Neural progenitor cell (in vitro differentiated cells): Measurements from ENCODE around the gene MPO. TPM values are rescaled to one million over a fixed set of nuclear protein-coding genes. Genes with fewer than 3 reads are reported as not detected.

ENCODE experiments used
- DNase-seq: peaks from one replicate; pipeline ENCODE4 v3.0.0-alpha.2; 2016; ENCODE audit warnings: low spot score
- H2AFZ ChIP-seq: fragments of 200-600 bp; sonication (generic); replicated peaks from 2 replicates; pipeline ENCODE4 v1.6.1; 2016; ENCODE audit warnings: antibody characterized with exemption
- H3F3A ChIP-seq: fragments of 200-600 bp; sonication (generic); 2 replicates; pipeline ENCODE4 v1.6.1; 2016; ENCODE audit warnings: antibody characterized with exemption, low read depth
- H3K27ac ChIP-seq: fragments of 200-600 bp; sonication (generic); 2 replicates; pipeline ENCODE4 v1.5.1; 2016; ENCODE audit warnings: mild to moderate bottlenecking
- H3K27me3 ChIP-seq: fragments of 200-600 bp; sonication (generic); 2 replicates; pipeline ENCODE4 v1.6.1; 2016; ENCODE audit warnings: mild to moderate bottlenecking, moderate library complexity
- H3K36me3 ChIP-seq: fragments of 200-600 bp; sonication (generic); 2 replicates; pipeline ENCODE4 v1.5.1; 2016
- H3K4me1 ChIP-seq: fragments of 200-600 bp; sonication (generic); 2 replicates; pipeline ENCODE4 v1.6.1; 2016; ENCODE audit warnings: mixed run types
- H3K4me2 ChIP-seq: fragments of 200-600 bp; sonication (generic); 2 replicates; pipeline ENCODE4 v1.6.1; 2016
- H3K4me3 ChIP-seq: fragments of 200-600 bp; sonication (generic); 2 replicates; pipeline ENCODE4 v1.5.1; 2016
- H3K79me2 ChIP-seq: fragments of 200-600 bp; sonication (generic); 2 replicates; pipeline ENCODE4 v1.6.1; 2016; ENCODE audit warnings: low read depth
- H3K9ac ChIP-seq: fragments of 200-600 bp; sonication (generic); 2 replicates; pipeline ENCODE4 v1.6.1; 2016
- H3K9me3 ChIP-seq: fragments of 200-600 bp; sonication (generic); 2 replicates; pipeline ENCODE4 v1.5.1; 2016; ENCODE audit warnings: low read depth
- H4K20me1 ChIP-seq: fragments of 200-600 bp; sonication (generic); 2 replicates; pipeline ENCODE4 v1.6.1; 2016; ENCODE audit warnings: low read depth
- H3K27ac Mint-ChIP-seq: 3 replicates; pipeline ENCODE4 v1.8.0; 2021; ENCODE audit warnings: mixed read lengths
- H3K27me3 Mint-ChIP-seq: 2 replicates; pipeline ENCODE4 v1.8.0; 2022; ENCODE audit warnings: low read depth, mild to moderate bottlenecking, inconsistent platforms, moderate library complexity, mixed read lengths; ENCODE audit not compliant: insufficient read depth
- H3K36me3 Mint-ChIP-seq: 3 replicates; pipeline ENCODE4 v1.8.0; 2021; ENCODE audit warnings: mixed read lengths
- H3K4me1 Mint-ChIP-seq: 3 replicates; pipeline ENCODE4 v1.8.0; 2021; ENCODE audit warnings: mixed read lengths
- H3K4me3 Mint-ChIP-seq: 3 replicates; pipeline ENCODE4 v1.8.0; 2021; ENCODE audit warnings: mild to moderate bottlenecking, moderate library complexity, mixed read lengths
- H3K9me3 Mint-ChIP-seq: 3 replicates; pipeline ENCODE4 v1.8.0; 2020; ENCODE audit warnings: mixed read lengths
- CTCF ChIP-seq: fragments of 200-600 bp; sonication (generic); IDR thresholded peaks from 2 replicates; pipeline ENCODE4 v1.5.1; 2017; ENCODE audit warnings: antibody characterized with exemption, mild to moderate bottlenecking
- EZH2 ChIP-seq: fragments of 200-600 bp; sonication (generic); IDR thresholded peaks from 2 replicates; pipeline ENCODE4 v1.6.1; 2017; ENCODE audit warnings: antibody characterized with exemption, mild to moderate bottlenecking, moderate library complexity
- EZH2phosphoT487 ChIP-seq: fragments of 200-600 bp; sonication (generic); IDR thresholded peaks from 2 replicates; pipeline ENCODE4 v1.6.1; 2017; ENCODE audit warnings: antibody characterized with exemption
- total RNA-seq: library from RNA; depleted of rRNA; stranded (reverse); fragments of >200 nt; gene quantifications from 2 replicates; pipeline ENCODE4 v1.2.3, GENCODE V29; 2015; ENCODE audit warnings: low replicate concordance

The MPO gene
- total RNA-seq, 1 donor from 2014 or later = not detected

- Histone ChIP-seq H3K27me3 (no peaks in the 10 kb centered on the region), H3K4me3 (no peak overlapping the region), H3K9me3 (no peaks in the 10 kb centered on the region), H3K27ac (no peak overlapping the region), H2AFZ (no peak overlapping the region), H4K20me1 (no peaks in the 10 kb centered on the region), H3K9ac (no peak overlapping the region), H3K4me1 (no peaks in the 10 kb centered on the region), H3F3A (no peaks in the 10 kb centered on the region), H3K79me2 (no peaks in the 10 kb centered on the region), H3K36me3 (no peaks in the 10 kb centered on the region), H3K4me2 (no peak overlapping the region)
- H3K27me3 Mint-ChIP-seq = peaks cover 17% of the 10 kb centered on the region
- H3K27ac Mint-ChIP-seq = no peak overlapping the region
- H3K9me3 Mint-ChIP-seq = no peaks in the 10 kb centered on the region
- no peak overlapping the region for H3K4me3 Mint-ChIP-seq
- DNase-seq = no peak
- H3K4me1 Mint-ChIP-seq = peaks cover 29% of the 10 kb centered on the region
- peaks cover 5% of the 10 kb centered on the region for H3K36me3 Mint-ChIP-seq
- no peak for TF ChIP-seq EZH2
These were observed 33.9 kb upstream of the MPO start for GRCh38 chr17:58314706-58315015.

- H3K79me2 ChIP-seq = no peaks in the 10 kb centered on the region
- H4K20me1 ChIP-seq = no peaks in the 10 kb centered on the region
- H3K4me1 ChIP-seq = no peaks in the 10 kb centered on the region
- Mint-ChIP-seq H3K4me3 (peak overlapping the region; percentile 68), H3K27ac (peak overlapping the region; percentile 69), H3K27me3 (peaks cover 20% of the 10 kb centered on the region), H3K9me3 (no peaks in the 10 kb centered on the region), H3K4me1 (peaks cover 33% of the 10 kb centered on the region), H3K36me3 (peaks cover 5% of the 10 kb centered on the region)
- H3K4me2 ChIP-seq = no peak overlapping the region
- H3K27ac ChIP-seq = no peak overlapping the region
- H3K27me3 ChIP-seq = no peaks in the 10 kb centered on the region
- H3K9me3 ChIP-seq = no peaks in the 10 kb centered on the region
- no peaks in the 10 kb centered on the region for H3F3A ChIP-seq
- TF ChIP-seq EZH2 (no peak), CTCF (no peak), EZH2phosphoT487 (no peak)
- no peak overlapping the region for H2AFZ ChIP-seq
- H3K9ac ChIP-seq = no peak overlapping the region
- H3K4me3 ChIP-seq = no peak overlapping the region
- no peaks in the 10 kb centered on the region for H3K36me3 ChIP-seq
- no peak for DNase-seq
These were observed 33.3 kb upstream of the MPO start for GRCh38 chr17:58313815-58314705.

- Mint-ChIP-seq H3K4me3 (peak overlapping the region; percentile 63), H3K27me3 (peaks cover 21% of the 10 kb centered on the region), H3K27ac (peak overlapping the region; percentile 36), H3K4me1 (peaks cover 34% of the 10 kb centered on the region), H3K36me3 (peaks cover 5% of the 10 kb centered on the region), H3K9me3 (no peaks in the 10 kb centered on the region)
- Histone ChIP-seq H3K9me3 (no peaks in the 10 kb centered on the region), H3K27me3 (no peaks in the 10 kb centered on the region), H4K20me1 (no peaks in the 10 kb centered on the region), H3K4me3 (no peak overlapping the region), H3K79me2 (no peaks in the 10 kb centered on the region), H3K4me1 (no peaks in the 10 kb centered on the region), H2AFZ (no peak overlapping the region), H3K9ac (no peak overlapping the region), H3K27ac (no peak overlapping the region), H3F3A (no peaks in the 10 kb centered on the region), H3K36me3 (no peaks in the 10 kb centered on the region), H3K4me2 (no peak overlapping the region)
- no peak for DNase-seq
- TF ChIP-seq EZH2phosphoT487 (no peak), CTCF (no peak), EZH2 (no peak)
These were observed 32.1 kb upstream of the MPO start for GRCh38 chr17:58312829-58313228.

GRCh38 chr17:58312021-58312630 is 31.4 kb upstream of the MPO start:
- DNase-seq = no peak
- H3K36me3 Mint-ChIP-seq = peaks cover 5% of the 10 kb centered on the region

More at GRCh38 chr17:58312021-58312630, 31.4 kb upstream of the MPO start:
- Histone ChIP-seq H3K9me3 (no peaks in the 10 kb centered on the region), H3K4me1 (no peaks in the 10 kb centered on the region), H3F3A (no peaks in the 10 kb centered on the region), H3K27me3 (no peaks in the 10 kb centered on the region), H3K9ac (no peak overlapping the region), H4K20me1 (no peaks in the 10 kb centered on the region), H3K4me2 (no peak overlapping the region), H3K27ac (no peak overlapping the region), H3K36me3 (no peaks in the 10 kb centered on the region), H3K4me3 (no peak overlapping the region), H3K79me2 (no peaks in the 10 kb centered on the region), H2AFZ (no peak overlapping the region)
- H3K27ac Mint-ChIP-seq = peak overlapping the region; percentile 36
- H3K4me3 Mint-ChIP-seq = peak overlapping the region; percentile 63
- peaks cover 38% of the 10 kb centered on the region for H3K4me1 Mint-ChIP-seq
- H3K27me3 Mint-ChIP-seq = peaks cover 23% of the 10 kb centered on the region
- no peaks in the 10 kb centered on the region for H3K9me3 Mint-ChIP-seq
- no peak for TF ChIP-seq CTCF
- TF ChIP-seq EZH2 = no peak
- no peak for TF ChIP-seq EZH2phosphoT487
